Right lobe of liver (tissue), 6 donors: ENCODE results near the gene FUT2. TPM values are rescaled to one million over a fixed set of nuclear protein-coding genes. Genes with fewer than 3 reads are reported as not detected.
"Not testable (repeated sequence)": the region's sequence is repeated elsewhere in the genome, so short reads cannot be mapped to it uniquely, and the experiment has no call there.

ENCODE experiments used
- ATAC-seq, 4 donors: fragments of 200-7000 bp; cut with Tn5 transposase; one replicate each; pipeline ENCODE4 v1.9.1; 2020; ENCODE audit warnings: mild to moderate bottlenecking in 4 of 4, moderate library complexity in 4 of 4
- DNase-seq, 3 donors: peaks; one replicate each; pipeline ENCODE4 v3.0.0-alpha.2; 2020
- H3K27ac ChIP-seq, 3 donors: fragments of 200-600 bp; one replicate each; pipeline ENCODE4 v1.8.0; 2022
- H3K27me3 ChIP-seq, 2 donors: fragments of 200-600 bp; one replicate each; pipeline ENCODE4 v1.8.0; 2022
- H3K36me3 ChIP-seq, 4 donors: fragments of 200-600 bp; sonication (generic) in 1 of 4; one replicate each; pipeline versions ENCODE4 v1.5.1 to v1.8.0; 2017 to 2022; ENCODE audit warnings: control low read depth in 1 of 4
- H3K4me1 ChIP-seq, 4 donors: fragments of 200-600 bp; sonication (generic) in 1 of 4; one replicate each; pipeline versions ENCODE4 v1.5.1 to v1.8.0; 2017 to 2022; ENCODE audit warnings: control low read depth in 1 of 4
- H3K4me3 ChIP-seq, 3 donors: fragments of 200-600 bp; one replicate each; pipeline ENCODE4 v1.8.0; 2022
- H3K9me3 ChIP-seq, 4 donors: fragments of 200-600 bp; sonication (generic) in 1 of 4; one replicate each; pipeline versions ENCODE4 v1.5.1 to v1.8.0; 2017 to 2022; ENCODE audit warnings: control low read depth in 1 of 4
- CTCF ChIP-seq, 4 donors: fragments of 200-600 bp in 3 of 4; fragments of 450-650 bp in 1 of 4; IDR thresholded peaks; one replicate each; pipeline versions ENCODE4 v1.5.1 to v1.8.0; 2016 to 2022; ENCODE audit warnings: antibody characterized with exemption in 4 of 4, mild to moderate bottlenecking in 2 of 4
- POLR2A ChIP-seq: fragments of 450-650 bp; IDR thresholded peaks from one replicate; pipeline ENCODE4 v1.6.1; 2017; ENCODE audit warnings: antibody characterized with exemption, mild to moderate bottlenecking
- WGBS: methylation state at CpG from one replicate; pipeline ENCODE4 v1.1.6; 2018; ENCODE audit warnings: low coverage, low lambda C conversion rate; ENCODE audit not compliant: insufficient coverage; ENCODE audit errors: missing lambda C conversion rate; 5-methylcytosine and 5-hydroxymethylcytosine counted together
- intact Hi-C, 2 donors: fragments of 100-400 bp; cut with DNase I; formaldehyde crosslinking; loops; one replicate each; pipeline versions ENCODE4 v1.11.2 to v1.14.1; 2022
- total RNA-seq, 6 experiments: library from RNA; depleted of rRNA in 2 of 6; stranded (reverse); fragments of >200 nt in 2 of 6; fragmentation: NEBNext Ultra II Directional in 3 of 6; extraction: Animal tissue kit (Norgen Biotek cat#: 25700) in 3 of 6; gene quantifications; one replicate each; pipeline versions ENCODE4 v1.1.0 to v1.2.4, GENCODE V29; 2016 to 2023
- donor health status: DM: no; HTN: yes; CAD: no.
- donor health status: DM: no; HTN: no; CAD: no.
- donor health status: DM: no; HTN: no; CAD: no.
- donor health status: DM: no; HTN: yes; CAD: no.
- donor health status: DM: no; HTN: yes; CAD: no.

The FUT2 gene
- total RNA-seq, 6 experiments from 2014 or later = 2.6 TPM; not detected in 5

- no peak for TF ChIP-seq CTCF (IDR thresholded peaks at IDR 0.05)
- TF ChIP-seq POLR2A = no peak
- Histone ChIP-seq H3K27ac (no peak overlapping the region), H3K36me3 (no peaks in the 10 kb centered on the region), H3K27me3 (no peaks in the 10 kb centered on the region), H3K9me3 (no peaks in the 10 kb centered on the region), H3K4me3 (no peak overlapping the region), H3K4me1 (no peaks in the 10 kb centered on the region)
- DNase-seq (no peak), ATAC-seq (no peak)
- intact Hi-C loops = no loop called here
- WGBS = 83% methylated on average over 7 of the region's 12 CpGs
Observed at GRCh38 chr19:48650974-48651682, 44.6 kb upstream of the FUT2 start.

GRCh38 chr19:48651683-48652048, 44.1 kb upstream of the FUT2 start:
- no peak for DNase-seq
- ATAC-seq = no peak
- Histone ChIP-seq H3K4me3 (no peak overlapping the region), H3K36me3 (no peaks in the 10 kb centered on the region), H3K27me3 (no peaks in the 10 kb centered on the region), H3K9me3 (no peaks in the 10 kb centered on the region), H3K4me1 (no peaks in the 10 kb centered on the region), H3K27ac (no peak overlapping the region)
- WGBS = 76% methylated on average over 2 of the region's 5 CpGs
- intact Hi-C loops = no loop called here
- TF ChIP-seq POLR2A = no peak
- no peak for TF ChIP-seq CTCF (IDR thresholded peaks at IDR 0.05)

- TF ChIP-seq CTCF (IDR thresholded peaks at IDR 0.05) (no peak), POLR2A (no peak)
- H3K9me3 ChIP-seq = no peaks in the 10 kb centered on the region
- WGBS = 25% methylated on average over 5 of the region's 11 CpGs
- H3K27ac ChIP-seq = no peak overlapping the region
- intact Hi-C loops = no loop called here
- H3K4me3 ChIP-seq = no peak overlapping the region
- H3K36me3 ChIP-seq = no peaks in the 10 kb centered on the region
- no peaks in the 10 kb centered on the region for H3K27me3 ChIP-seq
- ATAC-seq (peak in 1 of 4 donors; percentile 22), DNase-seq (no peak)
- H3K4me1 ChIP-seq = no peaks in the 10 kb centered on the region
Observed at GRCh38 chr19:48654299-48655059, 41.3 kb upstream of the FUT2 start.

GRCh38 chr19:48656840-48657474, 38.8 kb upstream of the FUT2 start:
- Histone ChIP-seq H3K4me3 (no peak overlapping the region), H3K9me3 (no peaks in the 10 kb centered on the region), H3K27ac (no peak overlapping the region), H3K4me1 (no peaks in the 10 kb centered on the region), H3K27me3 (no peaks in the 10 kb centered on the region), H3K36me3 (no peaks in the 10 kb centered on the region)
- ATAC-seq (no peak), DNase-seq (no peak)
- WGBS = 43% methylated on average over 15 of the region's 16 CpGs
- TF ChIP-seq CTCF (IDR thresholded peaks at IDR 0.05) = no peak
- no peak for TF ChIP-seq POLR2A
- intact Hi-C loops = no loop called here

- H3K27ac ChIP-seq, ATAC-seq, H3K4me1 ChIP-seq, DNase-seq, H3K36me3 ChIP-seq, H3K27me3 ChIP-seq, H3K9me3 ChIP-seq, intact Hi-C loops, H3K4me3 ChIP-seq: not testable (repeated sequence)
- 85% methylated on average over 4 of the region's 5 CpGs for WGBS
Observed at GRCh38 chr19:48657828-48658227, 37.9 kb upstream of the FUT2 start.
